ENCODE measurements around the gene DENND10.
"Not testable (repeated sequence)": the region's sequence is repeated elsewhere in the genome, so short reads cannot be mapped to it uniquely, and the experiment has no call there.

DENND10 gene

GRCh38 chr10:119103903-119104653, at the start of gene DENND10:
TSS of gene DENND10 (plus strand) at chr10:119104113. CDS start at chr10:119104143, 30 bp downstream.
- DNase-seq: peak; percentile 59 to 85

GRCh38 chr10:119055472-119055871, 48.4 kb upstream of the DENND10 start:
- no peak for DNase-seq

- no peak for DNase-seq
These were observed 45.9 kb upstream of the DENND10 start for GRCh38 chr10:119058010-119058409.

GRCh38 chr10:119059557-119059956, 44.4 kb upstream of the DENND10 start:
- DNase-seq: no peak

GRCh38 chr10:119060107-119060506, 43.8 kb upstream of the DENND10 start:
- no peak for DNase-seq

GRCh38 chr10:119061352-119061751, 42.6 kb upstream of the DENND10 start:
- DNase-seq: no peak

GRCh38 chr10:119061926-119062325, 42.0 kb upstream of the DENND10 start:
- no peak for DNase-seq

- DNase-seq: no peak
These were observed 33.3 kb upstream of the DENND10 start for GRCh38 chr10:119070395-119071165.

GRCh38 chr10:119073584-119073983, 30.3 kb upstream of the DENND10 start:
- DNase-seq: no peak

GRCh38 chr10:119078422-119079179, 25.3 kb upstream of the DENND10 start:
- DNase-seq: no peak

GRCh38 chr10:119079599-119080520, 24.1 kb upstream of the DENND10 start:
- DNase-seq: peak; percentile 79 to 84

- DNase-seq: peak; percentile 90 to 95
These were observed 23.2 kb upstream of the DENND10 start, which contains the start of gene EIF3A for GRCh38 chr10:119080521-119081259. TSS of gene EIF3A (minus strand) at chr10:119080817. CDS start at chr10:119080676, 141 bp downstream.

- no peak for DNase-seq
These were observed 19.0 kb upstream of the DENND10 start for GRCh38 chr10:119084896-119085295.

- no peak for DNase-seq
These were observed 16.5 kb upstream of the DENND10 start for GRCh38 chr10:119087271-119087882.

GRCh38 chr10:119090026-119090795, 13.7 kb upstream of the DENND10 start:
- no peak for DNase-seq

GRCh38 chr10:119090968-119091367, 12.9 kb upstream of the DENND10 start:
- DNase-seq: peak; percentile 52 to 66

GRCh38 chr10:119095640-119096039, 8.3 kb upstream of the DENND10 start:
- DNase-seq: no peak

- DNase-seq: not testable (repeated sequence)
These were observed 7.1 kb upstream of the DENND10 start for GRCh38 chr10:119096641-119097415.

- no peak for DNase-seq
These were observed 5.3 kb upstream of the DENND10 start for GRCh38 chr10:119098576-119098975.
